ENCODE data around the gene RIBC2. TPM values are rescaled to one million over a fixed set of nuclear protein-coding genes. Genes with fewer than 3 reads are reported as not detected.

RIBC2 gene
- total and polyA plus RNA-seq, 10 of the 15 experiments (the other 5 are each of a cell fraction or from before 2014, with no cell fraction given): 0.10 TPM; not detected in 9

DNA sequence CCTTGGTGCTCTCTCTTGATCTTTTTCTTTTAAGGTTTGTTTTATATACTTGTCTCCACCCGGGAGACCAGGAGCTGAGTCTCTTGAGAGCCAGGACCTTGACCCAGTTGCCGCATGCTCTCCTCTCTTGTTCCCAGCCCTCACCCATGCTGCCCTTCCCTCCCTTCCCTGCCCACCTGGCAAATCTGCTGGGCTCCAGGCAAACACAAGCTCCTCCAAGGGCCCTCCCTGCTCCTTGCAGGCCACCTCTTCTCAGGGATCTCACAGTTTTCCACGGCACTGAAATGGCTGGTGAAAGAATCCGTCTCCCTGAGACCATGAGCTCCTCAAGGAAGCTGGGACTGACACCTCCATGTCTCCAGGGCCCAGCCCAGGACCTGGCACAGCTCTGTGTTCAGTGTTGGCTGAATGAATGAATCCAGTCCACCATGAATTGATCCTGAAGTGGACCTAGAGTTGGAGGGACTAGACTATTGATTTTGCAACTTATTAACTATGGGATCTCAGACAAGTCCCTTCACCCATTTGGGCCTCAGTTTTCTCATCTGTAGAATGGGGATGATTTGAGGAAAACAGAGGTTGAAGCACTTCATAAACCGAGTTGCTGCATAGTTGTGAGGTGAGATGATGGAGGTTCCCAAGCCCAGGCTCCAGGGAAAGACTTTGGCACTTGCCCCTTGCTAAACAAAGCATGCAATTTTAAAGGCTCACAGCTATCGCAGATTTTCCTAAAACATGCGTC, 64.0 kb downstream of the RIBC2 start:
- H3K36me3 ChIP-seq (ENCODE audit: control insufficient read depth in 2 of 2, insufficient read depth in 2 of 2, low read length in 1 of 2): no peaks in the 10 kb centered on the region
- no peak for FAIRE-seq
- intact Hi-C loops (cut with micrococcal nuclease; ENCODE audit: unreplicated experiment) (no loop called here), in situ Hi-C loops (cut with MboI) (no loop called here)
- no peaks in the 10 kb centered on the region; the same call in 2 of the 3 replicates for H3K9me3 ChIP-seq (replicated peaks; ENCODE audit: control insufficient read depth, insufficient read depth, low read length)
- no peaks in the 10 kb centered on the region for H3K79me2 ChIP-seq (ENCODE audit: control insufficient read depth, insufficient read depth, low read length)
- no TSS peak for BruUV-seq (replicated peaks)
- H3K27ac ChIP-seq (ENCODE audit: control insufficient read depth, insufficient read depth): no peak overlapping the region
- no peak overlapping the region for H3K4me3 ChIP-seq
- H2AFZ ChIP-seq (ENCODE audit: control insufficient read depth, low read depth, low read length): no peak overlapping the region
- RAD21 ChIA-PET (ENCODE audit: unreplicated experiment): no interaction called here
- H3K27me3 ChIP-seq (replicated peaks in 1 of 2; ENCODE audit: control insufficient read depth in 2 of 2, insufficient read depth in 2 of 2, low read length in 1 of 2): peaks cover 0 to 2% of the 10 kb centered on the region in 2 experiments; a peak in 2 of 4 replicates
- no peak for DNase-seq (ENCODE audit: low read depth, low spot score)
- CTCF ChIA-PET: interaction anchor here (0.5 kb wide), 1 partner anchor 648 kb away, joined by 3 read pairs; no protein-coding TSS in a partner anchor
- POLR2A ChIA-PET: no interaction called here
- 35% methylated on average over 7 of the region's 7 CpGs for WGBS (ENCODE audit: insufficient coverage, insufficient replicate concordance, low lambda C conversion rate, missing lambda C conversion rate)
- no peak overlapping the region for H3K4me2 ChIP-seq (ENCODE audit: control insufficient read depth, insufficient read depth)
- no peak overlapping the region for H3K9ac ChIP-seq (ENCODE audit: control insufficient read depth, insufficient read depth, low read length)
- H3K4me1 ChIP-seq (ENCODE audit: control insufficient read depth, insufficient read depth, low read length): no peaks in the 10 kb centered on the region
- no peak for ATAC-seq
- no peaks in the 10 kb centered on the region for H4K20me1 ChIP-seq (ENCODE audit: control insufficient read depth, insufficient read depth)
- SMC1A ChIA-PET (ENCODE audit: uncharacterized antibody, unreplicated experiment): no interaction called here
- no peak for TF ChIP-seq PAX8 (IDR thresholded peaks at IDR 0.05)
- TF ChIP-seq, protein P1, sequence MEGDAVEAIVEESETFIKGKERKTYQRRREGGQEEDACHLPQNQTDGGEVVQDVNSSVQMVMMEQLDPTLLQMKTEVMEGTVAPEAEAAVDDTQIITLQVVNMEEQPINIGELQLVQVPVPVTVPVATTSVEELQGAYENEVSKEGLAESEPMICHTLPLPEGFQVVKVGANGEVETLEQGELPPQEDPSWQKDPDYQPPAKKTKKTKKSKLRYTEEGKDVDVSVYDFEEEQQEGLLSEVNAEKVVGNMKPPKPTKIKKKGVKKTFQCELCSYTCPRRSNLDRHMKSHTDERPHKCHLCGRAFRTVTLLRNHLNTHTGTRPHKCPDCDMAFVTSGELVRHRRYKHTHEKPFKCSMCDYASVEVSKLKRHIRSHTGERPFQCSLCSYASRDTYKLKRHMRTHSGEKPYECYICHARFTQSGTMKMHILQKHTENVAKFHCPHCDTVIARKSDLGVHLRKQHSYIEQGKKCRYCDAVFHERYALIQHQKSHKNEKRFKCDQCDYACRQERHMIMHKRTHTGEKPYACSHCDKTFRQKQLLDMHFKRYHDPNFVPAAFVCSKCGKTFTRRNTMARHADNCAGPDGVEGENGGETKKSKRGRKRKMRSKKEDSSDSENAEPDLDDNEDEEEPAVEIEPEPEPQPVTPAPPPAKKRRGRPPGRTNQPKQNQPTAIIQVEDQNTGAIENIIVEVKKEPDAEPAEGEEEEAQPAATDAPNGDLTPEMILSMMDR (IDR thresholded peaks at IDR 0.05 in 2 of 3, conservative IDR thresholded peaks at IDR 0.05 in 1 of 3; ENCODE audit: control insufficient read depth in 2 of 3, extremely low read depth in 1 of 3, insufficient read depth in 1 of 3, low read depth in 3 of 3, low read length in 3 of 3): no peak
- TF ChIP-seq, protein P2, sequence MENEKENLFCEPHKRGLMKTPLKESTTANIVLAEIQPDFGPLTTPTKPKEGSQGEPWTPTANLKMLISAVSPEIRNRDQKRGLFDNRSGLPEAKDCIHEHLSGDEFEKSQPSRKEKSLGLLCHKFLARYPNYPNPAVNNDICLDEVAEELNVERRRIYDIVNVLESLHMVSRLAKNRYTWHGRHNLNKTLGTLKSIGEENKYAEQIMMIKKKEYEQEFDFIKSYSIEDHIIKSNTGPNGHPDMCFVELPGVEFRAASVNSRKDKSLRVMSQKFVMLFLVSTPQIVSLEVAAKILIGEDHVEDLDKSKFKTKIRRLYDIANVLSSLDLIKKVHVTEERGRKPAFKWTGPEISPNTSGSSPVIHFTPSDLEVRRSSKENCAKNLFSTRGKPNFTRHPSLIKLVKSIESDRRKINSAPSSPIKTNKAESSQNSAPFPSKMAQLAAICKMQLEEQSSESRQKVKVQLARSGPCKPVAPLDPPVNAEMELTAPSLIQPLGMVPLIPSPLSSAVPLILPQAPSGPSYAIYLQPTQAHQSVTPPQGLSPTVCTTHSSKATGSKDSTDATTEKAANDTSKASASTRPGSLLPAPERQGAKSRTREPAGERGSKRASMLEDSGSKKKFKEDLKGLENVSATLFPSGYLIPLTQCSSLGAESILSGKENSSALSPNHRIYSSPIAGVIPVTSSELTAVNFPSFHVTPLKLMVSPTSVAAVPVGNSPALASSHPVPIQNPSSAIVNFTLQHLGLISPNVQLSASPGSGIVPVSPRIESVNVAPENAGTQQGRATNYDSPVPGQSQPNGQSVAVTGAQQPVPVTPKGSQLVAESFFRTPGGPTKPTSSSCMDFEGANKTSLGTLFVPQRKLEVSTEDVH (IDR thresholded peaks at IDR 0.05; ENCODE audit: low read depth, partially characterized antibody): no peak
- TF ChIP-seq, protein P3, sequence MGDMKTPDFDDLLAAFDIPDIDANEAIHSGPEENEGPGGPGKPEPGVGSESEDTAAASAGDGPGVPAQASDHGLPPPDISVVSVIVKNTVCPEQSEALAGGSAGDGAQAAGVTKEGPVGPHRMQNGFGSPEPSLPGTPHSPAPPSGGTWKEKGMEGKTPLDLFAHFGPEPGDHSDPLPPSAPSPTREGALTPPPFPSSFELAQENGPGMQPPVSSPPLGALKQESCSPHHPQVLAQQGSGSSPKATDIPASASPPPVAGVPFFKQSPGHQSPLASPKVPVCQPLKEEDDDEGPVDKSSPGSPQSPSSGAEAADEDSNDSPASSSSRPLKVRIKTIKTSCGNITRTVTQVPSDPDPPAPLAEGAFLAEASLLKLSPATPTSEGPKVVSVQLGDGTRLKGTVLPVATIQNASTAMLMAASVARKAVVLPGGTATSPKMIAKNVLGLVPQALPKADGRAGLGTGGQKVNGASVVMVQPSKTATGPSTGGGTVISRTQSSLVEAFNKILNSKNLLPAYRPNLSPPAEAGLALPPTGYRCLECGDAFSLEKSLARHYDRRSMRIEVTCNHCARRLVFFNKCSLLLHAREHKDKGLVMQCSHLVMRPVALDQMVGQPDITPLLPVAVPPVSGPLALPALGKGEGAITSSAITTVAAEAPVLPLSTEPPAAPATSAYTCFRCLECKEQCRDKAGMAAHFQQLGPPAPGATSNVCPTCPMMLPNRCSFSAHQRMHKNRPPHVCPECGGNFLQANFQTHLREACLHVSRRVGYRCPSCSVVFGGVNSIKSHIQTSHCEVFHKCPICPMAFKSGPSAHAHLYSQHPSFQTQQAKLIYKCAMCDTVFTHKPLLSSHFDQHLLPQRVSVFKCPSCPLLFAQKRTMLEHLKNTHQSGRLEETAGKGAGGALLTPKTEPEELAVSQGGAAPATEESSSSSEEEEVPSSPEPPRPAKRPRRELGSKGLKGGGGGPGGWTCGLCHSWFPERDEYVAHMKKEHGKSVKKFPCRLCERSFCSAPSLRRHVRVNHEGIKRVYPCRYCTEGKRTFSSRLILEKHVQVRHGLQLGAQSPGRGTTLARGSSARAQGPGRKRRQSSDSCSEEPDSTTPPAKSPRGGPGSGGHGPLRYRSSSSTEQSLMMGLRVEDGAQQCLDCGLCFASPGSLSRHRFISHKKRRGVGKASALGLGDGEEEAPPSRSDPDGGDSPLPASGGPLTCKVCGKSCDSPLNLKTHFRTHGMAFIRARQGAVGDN (IDR thresholded peaks at IDR 0.05): no peak
- TF ChIP-seq NFIC (IDR thresholded peaks at IDR 0.05; ENCODE audit: low read depth, low read length): no peak
- no peak for TF ChIP-seq FOXK2 (IDR thresholded peaks at IDR 0.05)
- TF ChIP-seq IKZF1 (conservative IDR thresholded peaks at IDR 0.05): no peak
- no peak for TF ChIP-seq EGR1 (IDR thresholded peaks at IDR 0.05; ENCODE audit: borderline replicate concordance in 1 of 2, low read depth in 2 of 2, low read length in 2 of 2)
- no peak for TF ChIP-seq SRF (IDR thresholded peaks at IDR 0.05; ENCODE audit: low read depth in 2 of 2, low read length in 2 of 2)
